ENCODE data around the gene LOXL1.

Gene LOXL1

GRCh38 chr15:73909651-73910050, 16.6 kb upstream of the LOXL1 start:
- H3K36me3 ChIP-seq (ENCODE audit: control insufficient read depth, insufficient read depth, low read length): no peaks in the 10 kb centered on the region
- no peaks in the 10 kb centered on the region for H3K9me3 ChIP-seq (ENCODE audit: control insufficient read depth, low read length)
- peaks cover 15% of the 10 kb centered on the region for H3K4me1 ChIP-seq (ENCODE audit: control insufficient read depth, insufficient read depth, low read length)
- H3K4me3 ChIP-seq (ENCODE audit: insufficient read depth, low read depth, low read length): no peak overlapping the region
- H3K27ac ChIP-seq (ENCODE audit: insufficient read depth, low read depth, low read length, poor library complexity, severe bottlenecking): no peak overlapping the region
- whole genome bisulfite sequencing, 2 experiments: 92 to 97% methylated on average over 2 of the region's 2 CpGs
- H3K27me3 ChIP-seq (ENCODE audit: control insufficient read depth, insufficient read depth, low read length, poor library complexity, severe bottlenecking): no peaks in the 10 kb centered on the region

- Histone ChIP-seq H3K27ac (ENCODE audit: insufficient read depth, low read depth, low read length, poor library complexity, severe bottlenecking) (no peak overlapping the region), H3K27me3 (ENCODE audit: control insufficient read depth, insufficient read depth, low read length, poor library complexity, severe bottlenecking) (no peaks in the 10 kb centered on the region), H3K36me3 (ENCODE audit: control insufficient read depth, insufficient read depth, low read length) (no peaks in the 10 kb centered on the region), H3K4me1 (ENCODE audit: control insufficient read depth, insufficient read depth, low read length) (peaks cover 15% of the 10 kb centered on the region), H3K9me3 (ENCODE audit: control insufficient read depth, low read length) (no peaks in the 10 kb centered on the region), H3K4me3 (ENCODE audit: insufficient read depth, low read depth, low read length) (no peak overlapping the region)
- 72 to 82% methylated on average over 6 of the region's 7 CpGs for WGBS, 2 experiments
Measured at GRCh38 chr15:73910522-73911303, 15.5 kb upstream of the LOXL1 start.

GRCh38 chr15:73912030-73912596, 14.1 kb upstream of the LOXL1 start:
- Histone ChIP-seq H3K4me1 (ENCODE audit: control insufficient read depth, insufficient read depth, low read length) (peaks cover 15% of the 10 kb centered on the region), H3K27ac (ENCODE audit: insufficient read depth, low read depth, low read length, poor library complexity, severe bottlenecking) (no peak overlapping the region), H3K27me3 (ENCODE audit: control insufficient read depth, insufficient read depth, low read length, poor library complexity, severe bottlenecking) (no peaks in the 10 kb centered on the region), H3K9me3 (ENCODE audit: control insufficient read depth, low read length) (no peaks in the 10 kb centered on the region), H3K36me3 (ENCODE audit: control insufficient read depth, insufficient read depth, low read length) (no peaks in the 10 kb centered on the region), H3K4me3 (ENCODE audit: insufficient read depth, low read depth, low read length) (no peak overlapping the region)
- 81 to 96% methylated on average over 6 to 7 of the region's 7 CpGs for WGBS, 2 experiments

GRCh38 chr15:73914145-73914544, 12.1 kb upstream of the LOXL1 start:
- Histone ChIP-seq H3K27ac (ENCODE audit: insufficient read depth, low read depth, low read length, poor library complexity, severe bottlenecking) (no peak overlapping the region), H3K36me3 (ENCODE audit: control insufficient read depth, insufficient read depth, low read length) (no peaks in the 10 kb centered on the region), H3K27me3 (ENCODE audit: control insufficient read depth, insufficient read depth, low read length, poor library complexity, severe bottlenecking) (no peaks in the 10 kb centered on the region), H3K9me3 (ENCODE audit: control insufficient read depth, low read length) (no peaks in the 10 kb centered on the region), H3K4me1 (ENCODE audit: control insufficient read depth, insufficient read depth, low read length) (peaks cover 15% of the 10 kb centered on the region), H3K4me3 (ENCODE audit: insufficient read depth, low read depth, low read length) (no peak overlapping the region)
- WGBS, 2 experiments: 95 to 97% methylated on average over 3 of the region's 3 CpGs

- no peak overlapping the region for H3K4me3 ChIP-seq (ENCODE audit: insufficient read depth, low read depth, low read length)
- peaks cover 15% of the 10 kb centered on the region for H3K4me1 ChIP-seq (ENCODE audit: control insufficient read depth, insufficient read depth, low read length)
- no peaks in the 10 kb centered on the region for H3K27me3 ChIP-seq (ENCODE audit: control insufficient read depth, insufficient read depth, low read length, poor library complexity, severe bottlenecking)
- WGBS, 2 experiments: 87 to 93% methylated on average over 2 of the region's 2 CpGs
- no peak overlapping the region for H3K27ac ChIP-seq (ENCODE audit: insufficient read depth, low read depth, low read length, poor library complexity, severe bottlenecking)
- no peaks in the 10 kb centered on the region for H3K9me3 ChIP-seq (ENCODE audit: control insufficient read depth, low read length)
- H3K36me3 ChIP-seq (ENCODE audit: control insufficient read depth, insufficient read depth, low read length): no peaks in the 10 kb centered on the region
Measured at GRCh38 chr15:73915082-73915481, 11.2 kb upstream of the LOXL1 start.

GRCh38 chr15:73918784-73919183, 7.5 kb upstream of the LOXL1 start:
- Histone ChIP-seq H3K4me3 (ENCODE audit: insufficient read depth, low read depth, low read length) (no peak overlapping the region), H3K4me1 (ENCODE audit: control insufficient read depth, insufficient read depth, low read length) (peaks cover 22% of the 10 kb centered on the region)
- 94 to 97% methylated on average over 3 of the region's 3 CpGs for WGBS, 2 experiments

GRCh38 chr15:73919706-73920105, 6.6 kb upstream of the LOXL1 start:
- 93 to 95% methylated on average over 6 of the region's 6 CpGs for WGBS, 2 experiments
- H3K36me3 ChIP-seq (ENCODE audit: control insufficient read depth, insufficient read depth, low read length): no peaks in the 10 kb centered on the region
- H3K27ac ChIP-seq (ENCODE audit: insufficient read depth, low read depth, low read length, poor library complexity, severe bottlenecking): no peak overlapping the region
- H3K27me3 ChIP-seq (ENCODE audit: control insufficient read depth, insufficient read depth, low read length, poor library complexity, severe bottlenecking): no peaks in the 10 kb centered on the region
- no peaks in the 10 kb centered on the region for H3K9me3 ChIP-seq (ENCODE audit: control insufficient read depth, low read length)
- H3K4me1 ChIP-seq (ENCODE audit: control insufficient read depth, insufficient read depth, low read length): peaks cover 32% of the 10 kb centered on the region
- H3K4me3 ChIP-seq (ENCODE audit: insufficient read depth, low read depth, low read length): no peak overlapping the region

More at GRCh38 chr15:73918784-73919183, 7.5 kb upstream of the LOXL1 start:
- Histone ChIP-seq H3K9me3 (ENCODE audit: control insufficient read depth, low read length) (no peaks in the 10 kb centered on the region), H3K27ac (ENCODE audit: insufficient read depth, low read depth, low read length, poor library complexity, severe bottlenecking) (no peak overlapping the region), H3K27me3 (ENCODE audit: control insufficient read depth, insufficient read depth, low read length, poor library complexity, severe bottlenecking) (no peaks in the 10 kb centered on the region), H3K36me3 (ENCODE audit: control insufficient read depth, insufficient read depth, low read length) (no peaks in the 10 kb centered on the region)

- Histone ChIP-seq H3K9me3 (ENCODE audit: control insufficient read depth, low read length) (no peaks in the 10 kb centered on the region), H3K27ac (ENCODE audit: insufficient read depth, low read depth, low read length, poor library complexity, severe bottlenecking) (no peak overlapping the region), H3K4me3 (ENCODE audit: insufficient read depth, low read depth, low read length) (no peak overlapping the region), H3K36me3 (ENCODE audit: control insufficient read depth, insufficient read depth, low read length) (no peaks in the 10 kb centered on the region), H3K27me3 (ENCODE audit: control insufficient read depth, insufficient read depth, low read length, poor library complexity, severe bottlenecking) (no peaks in the 10 kb centered on the region), H3K4me1 (ENCODE audit: control insufficient read depth, insufficient read depth, low read length) (peaks cover 46% of the 10 kb centered on the region)
- 87 to 88% methylated on average over 4 of the region's 4 CpGs for WGBS, 2 experiments
Measured at GRCh38 chr15:73921254-73921925, 4.9 kb upstream of the LOXL1 start.

GRCh38 chr15:73922186-73923151, 3.8 kb upstream of the LOXL1 start:
- H3K27ac ChIP-seq (ENCODE audit: insufficient read depth, low read depth, low read length, poor library complexity, severe bottlenecking): no peak overlapping the region
- no peaks in the 10 kb centered on the region for H3K36me3 ChIP-seq (ENCODE audit: control insufficient read depth, insufficient read depth, low read length)
- no peaks in the 10 kb centered on the region for H3K9me3 ChIP-seq (ENCODE audit: control insufficient read depth, low read length)
- WGBS, 2 experiments: 16% methylated on average over 19 of the region's 19 CpGs
- peaks cover 46% of the 10 kb centered on the region for H3K4me1 ChIP-seq (ENCODE audit: control insufficient read depth, insufficient read depth, low read length)
- H3K27me3 ChIP-seq (ENCODE audit: control insufficient read depth, insufficient read depth, low read length, poor library complexity, severe bottlenecking): peaks cover 10% of the 10 kb centered on the region
- H3K4me3 ChIP-seq (ENCODE audit: insufficient read depth, low read depth, low read length): no peak overlapping the region
